Heart right ventricle (tissue), 16 donors: ENCODE data around the gene HERPUD1. TPM values are rescaled to one million over a fixed set of nuclear protein-coding genes. Genes with fewer than 3 reads are reported as not detected.
A peak's percentile ranks its signal among the peaks of the same experiment; 100 is the strongest.

Experiments used
- ATAC-seq, 8 donors: fragments of 200-7000 bp; cut with Tn5 transposase; one replicate each; pipeline ENCODE4 v1.9.1; 2020; ENCODE audit warnings: mild to moderate bottlenecking in 8 of 8, moderate library complexity in 8 of 8, moderate number of reproducible peaks in 1 of 8
- DNase-seq, 2 donors: peaks; one replicate each; pipeline ENCODE4 v3.0.0-alpha.2; 2020
- H3K27ac ChIP-seq, 10 donors: fragments of 200-600 bp; sonication (generic) in 2 of 10; one replicate each; pipeline versions ENCODE4 v1.5.0 to v1.8.0; 2020 to 2022; ENCODE audit warnings: mild to moderate bottlenecking in 3 of 10
- H3K27me3 ChIP-seq, 7 donors: fragments of 200-600 bp; one replicate each; pipeline ENCODE4 v1.8.0; 2021 to 2022; ENCODE audit warnings: mild to moderate bottlenecking in 2 of 7
- H3K36me3 ChIP-seq, 9 donors: fragments of 200-600 bp; sonication (generic) in 1 of 9; one replicate each; pipeline versions ENCODE4 v1.5.0 to v1.8.0; 2020 to 2022; ENCODE audit warnings: mild to moderate bottlenecking in 2 of 9
- H3K4me1 ChIP-seq, 9 donors: fragments of 200-600 bp; sonication (generic) in 1 of 9; one replicate each; pipeline versions ENCODE4 v1.5.0 to v1.8.0; 2020 to 2022; ENCODE audit warnings: mild to moderate bottlenecking in 4 of 9
- H3K4me3 ChIP-seq, 10 donors: fragments of 200-600 bp; sonication (generic) in 2 of 10; one replicate each; pipeline versions ENCODE4 v1.5.0 to v1.8.0; 2020 to 2022; ENCODE audit warnings: mild to moderate bottlenecking in 7 of 10, moderate library complexity in 2 of 10
- H3K9me3 ChIP-seq, 11 donors: fragments of 200-600 bp in 10 of 11; sonication (generic) in 2 of 11; one replicate each; pipeline versions ENCODE4 v1.5.0 to v1.8.0; 2013 to 2022; ENCODE audit warnings: mild to moderate bottlenecking in 2 of 11, control low read depth in 1 of 11, moderate library complexity in 1 of 11
- CTCF ChIP-seq, 9 donors: fragments of 200-600 bp; sonication (generic) in 2 of 9; IDR thresholded peaks; one replicate each; pipeline versions ENCODE4 v1.5.0 to v1.8.0; 2021 to 2022; ENCODE audit warnings: antibody characterized with exemption in 9 of 9, mild to moderate bottlenecking in 5 of 9, moderate library complexity in 1 of 9
- WGBS, 2 donors: extraction: QIAGEN DNeasy Blood & Tissue Kit; methylation state at CpG; one replicate each; pipeline ENCODE4 v1.1.7; 2013; ENCODE audit warnings: inconsistent platforms in 1 of 2; 5-methylcytosine and 5-hydroxymethylcytosine counted together
- intact Hi-C, 10 donors: fragments of 100-400 bp; cut with DNase I; formaldehyde crosslinking; loops; one replicate each; pipeline versions ENCODE4 v1.11.1 to v1.14.2; 2022
- polyA plus RNA-seq, 2 donors: library from polyadenylated mRNA; stranded (reverse); fragments of 200-250 nt; gene quantifications; one replicate each; pipeline ENCODE4 v1.2.3, GENCODE V29; 2013
- total RNA-seq, 10 donors: library from RNA; stranded (reverse); fragmentation: NEBNext Ultra II Directional in 3 of 10; extraction: Animal tissue kit (Norgen Biotek cat#: 25700) in 3 of 10; gene quantifications; one replicate each; pipeline versions ENCODE4 v1.2.1 to v1.2.4, GENCODE V29; 2021 to 2023
- donor health status: Arrhythmogenic right ventricular cardiomyopathy.
- donor health status: ischemic (EF 13 %, LVEDD 7.1; RV severe dilation, severe dysfunction).
- donor health status: healthy with polysubstance abuse.
- donor health status: DM: no; HTN: yes; CAD: no.
- donor health status: DM: no; HTN: no; CAD: no.
- donor health status: ischemic (EF 25% LVEDD 6.9; RV normal size, moderate dysfunction).
- donor health status: ischemic (EF 25% LVEDD 5.7; RV mildly dilated, moderate dysfunction).
- donor health status: healthy.
- donor health status: DM: yes; HTN: yes; CAD: no.
- donor health status: Ischemic cardiomyopathy.
- donor health status: ischemic (EF 35%, LVEDD 5.7; RV mildly dilated, moderate dysfunction).
- donor health status: nonischemic (EF 11% LVEDD 7.7; RV severe dilation, severe dysfunction).
- donor health status: DM: yes; HTN: yes; CAD: no.
- donor health status: PGD.
- donor health status: ischemic (EF 29% LVEDD 5.4; RV normal size, mild dysfunction).
- donor health status: nonischemic (EF 23%, LVEDD 6.1; RV moderate dilation, normal function).

The HERPUD1 gene
- total and polyA plus RNA-seq, 12 donors = 29.6 to 175 (median 128) TPM

- H3K4me3 ChIP-seq = no peak overlapping the region
- intact Hi-C loops = loop anchor here in 5 of 10 donors (5.0 to 10.0 kb wide), 3 partner anchors 49 to 81 kb away; no protein-coding TSS in a partner anchor
- no peaks in the 10 kb centered on the region for H3K36me3 ChIP-seq
- DNase-seq (no peak), ATAC-seq (peak in 2 of 8 donors; percentile 6 to 9)
- peak overlapping the region in 8 of 10 donors; percentile 13 to 71 (median 56) for H3K27ac ChIP-seq
- H3K27me3 ChIP-seq = no peaks in the 10 kb centered on the region
- WGBS, 2 donors = 51 to 63% methylated on average over 3 of the region's 3 CpGs
- no peak for TF ChIP-seq CTCF (IDR thresholded peaks at IDR 0.05)
- H3K4me1 ChIP-seq = peaks cover 16 to 71% (median 37%) of the 10 kb centered on the region in 9 donors
- no peaks in the 10 kb centered on the region for H3K9me3 ChIP-seq
Observed at GRCh38 chr16:56966093-56966475, 34.1 kb downstream of the HERPUD1 start.

- no peak overlapping the region for H3K27ac ChIP-seq
- H3K36me3 ChIP-seq = no peaks in the 10 kb centered on the region
- H3K4me1 ChIP-seq = peaks cover 2 to 62% (median 21%) of the 10 kb centered on the region in 9 donors
- no peak for ATAC-seq
- DNase-seq = no peak
- no peak overlapping the region for H3K4me3 ChIP-seq
- 52 to 67% methylated on average over 2 of the region's 2 CpGs for WGBS, 2 donors
- intact Hi-C loops = loop anchor here in 5 of 10 donors (5.0 to 10.0 kb wide), 3 partner anchors 47 to 80 kb away; no protein-coding TSS in a partner anchor
- no peak for TF ChIP-seq CTCF (IDR thresholded peaks at IDR 0.05)
- no peaks in the 10 kb centered on the region for H3K9me3 ChIP-seq
- no peaks in the 10 kb centered on the region for H3K27me3 ChIP-seq
Observed at GRCh38 chr16:56967733-56968132, 35.8 kb downstream of the HERPUD1 start.

- no peak for TF ChIP-seq CTCF (IDR thresholded peaks at IDR 0.05)
- Histone ChIP-seq H3K4me1 (peaks cover 2 to 56% (median 16%) of the 10 kb centered on the region in 9 donors), H3K4me3 (no peak overlapping the region), H3K27ac (no peak overlapping the region), H3K27me3 (no peaks in the 10 kb centered on the region), H3K36me3 (no peaks in the 10 kb centered on the region), H3K9me3 (no peaks in the 10 kb centered on the region)
- DNase-seq (no peak), ATAC-seq (no peak)
- 93 to 94% methylated on average over 7 of the region's 7 CpGs for WGBS, 2 donors
- intact Hi-C loops = loop anchor here in 6 of 10 donors (5.0 to 10.0 kb wide), 3 partner anchors 45 to 78 kb away; no protein-coding TSS in a partner anchor
Observed at GRCh38 chr16:56969769-56970168, 37.8 kb downstream of the HERPUD1 start.

- 50 to 74% methylated on average over 8 of the region's 8 CpGs for WGBS, 2 donors
- Histone ChIP-seq H3K9me3 (no peaks in the 10 kb centered on the region), H3K27me3 (no peaks in the 10 kb centered on the region), H3K27ac (no peak overlapping the region), H3K4me1 (peaks cover 2 to 49% (median 6%) of the 10 kb centered on the region in 9 donors), H3K36me3 (no peaks in the 10 kb centered on the region), H3K4me3 (no peak overlapping the region)
- TF ChIP-seq CTCF (IDR thresholded peaks at IDR 0.05) = no peak
- DNase-seq (no peak), ATAC-seq (peak in 2 of 8 donors; percentile 23 to 27)
- intact Hi-C loops = loop anchor here in 1 of 10 donors (10.0 kb wide), 1 partner anchor 74 kb away; no protein-coding TSS in a partner anchor
Observed at GRCh38 chr16:56970934-56971767, 39.2 kb downstream of the HERPUD1 start.
